Esophagus muscularis mucosa (tissue), 3 donors: ENCODE measurements around the gene MCF2.

Experiments used
- CTCF ChIP-seq, 3 experiments: fragments of 200-600 bp in 2 of 3; fragments of 450-650 bp in 1 of 3; sonication (generic) in 2 of 3; IDR thresholded peaks; one replicate each; pipeline ENCODE4 v1.5.1; 2017 to 2019; ENCODE audit warnings: antibody characterized with exemption in 3 of 3, mild to moderate bottlenecking in 2 of 3, moderate library complexity in 1 of 3
- POLR2A ChIP-seq: fragments of 450-650 bp; IDR thresholded peaks from one replicate; pipeline ENCODE4 v1.6.1; 2017; ENCODE audit warnings: antibody characterized with exemption, moderate library complexity, mild to moderate bottlenecking, low read depth
- POLR2AphosphoS5 ChIP-seq, 2 donors: sonication (generic); formaldehyde crosslinking; IDR thresholded peaks; one replicate each; pipeline ENCODE4 v1.6.1; 2017; ENCODE audit warnings: antibody characterized with exemption in 2 of 2

- no peak for TF ChIP-seq POLR2A
- no peak for TF ChIP-seq CTCF (IDR thresholded peaks at IDR 0.05)
- TF ChIP-seq POLR2AphosphoS5 (IDR thresholded peaks at IDR 0.05), result no peak
Observed at GRCh38 chrX:139751053-139751452, 43.1 kb upstream of the MCF2 start.
